Stimulated activated CD4-positive, alpha-beta T cell treated with anti-CD3 and anti-CD28 coated beads, Interleukin-2, amount 100 ng/mL, for 48 hours (primary cell): ENCODE measurements around the gene MYO5A.
"Not testable (repeated sequence)": the region's sequence is repeated elsewhere in the genome, so short reads cannot be mapped to it uniquely, and the experiment has no call there.

Experiments used
- DNase-seq, 2 donors: peaks; one replicate each; pipeline ENCODE4 v3.0.0-alpha.2; 2020

Gene MYO5A

DNA sequence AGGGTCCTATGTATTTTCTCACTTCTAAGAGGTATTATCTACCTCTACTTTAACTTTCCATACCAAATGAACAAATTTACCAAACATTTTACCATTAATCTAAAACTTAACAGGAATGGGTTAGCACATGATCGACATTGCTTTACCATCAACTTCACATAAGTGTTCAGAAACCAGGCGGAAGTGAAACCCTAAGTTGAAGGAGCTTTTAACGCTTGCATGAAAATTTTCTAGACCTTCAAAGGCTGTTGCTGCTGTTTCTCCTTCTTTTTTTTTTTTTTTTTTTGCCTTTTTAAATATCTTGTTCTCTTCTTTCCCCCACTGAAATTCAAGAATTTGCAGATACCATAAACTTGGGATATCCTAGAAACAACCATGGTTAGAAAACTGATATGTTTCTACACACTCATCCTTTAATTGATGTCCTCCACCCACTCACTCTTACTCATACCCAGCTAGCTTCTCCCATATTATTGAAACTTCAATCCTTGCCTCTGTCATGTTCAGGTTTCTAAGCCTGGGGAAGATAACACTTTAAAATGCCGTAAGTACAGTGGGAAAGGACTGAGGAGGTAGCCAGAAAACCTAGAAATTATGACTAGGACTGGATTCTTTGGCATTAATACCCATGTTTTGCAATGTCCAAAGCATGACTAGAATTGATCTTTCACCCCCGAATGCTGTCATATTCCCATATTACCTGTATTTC is 24.7 kb downstream of the MYO5A start:
- DNase-seq, result no peak

DNA sequence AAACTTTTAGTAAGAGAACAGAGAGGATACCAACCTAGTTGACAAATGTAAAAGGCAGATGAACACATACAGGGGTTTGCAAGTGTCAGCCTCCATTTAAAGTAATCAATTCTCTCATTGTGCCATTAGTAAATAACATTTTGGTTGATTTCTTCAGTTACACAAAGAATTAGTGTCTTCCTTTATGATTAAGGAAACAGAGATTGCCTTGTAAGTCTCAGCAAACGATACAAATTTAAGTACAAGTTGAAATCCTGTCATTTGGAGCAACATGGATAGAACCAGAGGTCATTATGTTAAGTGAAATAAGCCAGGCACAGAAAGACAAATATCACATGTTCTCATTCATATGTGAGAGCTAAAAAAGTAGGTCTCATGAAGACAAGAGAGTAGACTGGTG is 26.1 kb downstream of the MYO5A start:
- DNase-seq, result no peak

DNA sequence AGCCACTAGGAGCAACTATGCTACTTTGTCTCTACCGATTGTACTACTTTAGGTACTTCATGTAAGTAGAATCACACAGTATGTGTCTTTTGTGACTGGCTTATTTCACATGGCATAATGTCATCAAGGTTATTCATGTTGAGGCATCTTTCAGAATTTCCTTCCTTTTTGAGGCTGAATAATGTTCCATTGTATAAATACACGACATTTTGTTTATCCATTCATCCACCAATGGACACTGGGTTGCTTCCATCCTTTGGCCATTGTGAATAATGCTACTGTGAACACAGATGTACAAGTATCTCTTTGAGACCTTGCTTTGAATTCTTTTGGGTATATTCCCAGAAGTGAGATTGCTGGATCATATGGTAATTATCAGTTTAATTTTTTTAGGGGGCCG is 29.2 kb downstream of the MYO5A start:
- no peak for DNase-seq

DNA sequence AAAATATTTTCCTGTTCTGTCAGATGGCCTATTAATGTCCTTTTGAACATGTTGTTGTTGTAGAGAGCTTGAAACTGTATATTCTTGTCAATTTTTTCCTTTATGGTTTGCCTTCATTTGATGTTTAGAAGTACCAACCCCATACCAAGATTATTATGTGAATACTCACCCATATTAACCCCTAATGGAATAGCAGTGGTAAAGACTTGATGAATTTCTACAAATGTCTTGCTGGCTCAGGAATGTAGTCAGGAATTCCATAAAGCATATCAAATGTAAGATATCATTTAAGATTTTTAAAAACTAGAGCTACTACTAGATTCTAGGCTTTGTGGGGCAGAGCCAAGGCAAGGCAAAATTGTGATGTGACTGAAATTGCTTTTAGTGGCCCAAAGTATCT is 30.0 kb downstream of the MYO5A start:
- no peak for DNase-seq

DNA sequence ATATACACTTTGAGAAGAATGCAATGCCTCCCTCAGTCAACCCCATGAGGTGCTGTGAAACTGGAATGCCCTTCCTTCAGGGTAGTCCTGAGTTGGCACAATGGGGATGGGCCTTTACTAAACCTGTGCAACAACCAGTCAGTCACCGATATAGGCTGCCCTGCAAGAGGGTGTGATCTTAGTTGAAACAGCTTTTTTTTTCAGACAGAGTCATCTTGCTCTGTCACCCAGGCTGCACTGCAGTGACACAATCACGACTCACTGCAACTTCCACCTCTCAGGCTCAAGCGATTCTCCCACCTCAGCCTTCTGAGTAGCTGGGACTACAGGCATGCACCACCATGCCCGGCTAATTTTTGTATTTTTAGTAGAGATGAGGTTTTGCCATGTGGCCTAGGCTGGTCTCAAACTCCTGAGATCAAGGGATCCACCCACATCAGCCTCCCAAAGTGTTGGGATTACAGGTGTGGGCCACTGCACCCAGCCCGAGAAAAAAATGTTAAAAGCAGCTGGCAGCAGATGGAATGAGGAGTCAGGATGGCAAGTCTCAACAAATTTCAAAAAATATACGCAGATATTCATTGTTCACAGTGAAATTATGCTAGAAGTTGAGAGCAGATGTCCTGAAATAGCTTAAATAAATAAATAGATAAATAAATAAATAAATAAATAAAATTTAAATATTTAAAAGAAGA is 31.8 kb downstream of the MYO5A start:
- peak; percentile 36 to 43 for DNase-seq

DNA sequence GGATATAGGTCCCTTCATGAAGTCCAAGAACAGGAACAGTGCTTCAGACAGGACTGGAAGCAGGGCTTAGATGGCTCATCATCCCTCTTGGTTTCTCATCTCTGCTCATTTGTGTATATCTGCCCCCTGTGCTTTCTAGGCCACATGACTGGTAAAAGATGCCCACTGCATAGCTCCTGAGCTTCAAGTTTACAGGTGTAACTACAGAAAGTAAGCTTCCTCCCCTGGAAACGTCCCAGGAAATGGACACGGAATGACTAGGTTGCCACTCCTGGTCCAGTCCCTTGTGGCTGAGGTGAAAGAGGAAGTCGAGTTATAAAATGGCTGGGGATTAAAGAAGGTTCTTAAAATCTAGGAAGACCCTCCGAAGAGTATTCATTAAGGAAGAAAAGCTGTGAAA is 32.5 kb downstream of the MYO5A start:
- DNase-seq, result no peak

DNA sequence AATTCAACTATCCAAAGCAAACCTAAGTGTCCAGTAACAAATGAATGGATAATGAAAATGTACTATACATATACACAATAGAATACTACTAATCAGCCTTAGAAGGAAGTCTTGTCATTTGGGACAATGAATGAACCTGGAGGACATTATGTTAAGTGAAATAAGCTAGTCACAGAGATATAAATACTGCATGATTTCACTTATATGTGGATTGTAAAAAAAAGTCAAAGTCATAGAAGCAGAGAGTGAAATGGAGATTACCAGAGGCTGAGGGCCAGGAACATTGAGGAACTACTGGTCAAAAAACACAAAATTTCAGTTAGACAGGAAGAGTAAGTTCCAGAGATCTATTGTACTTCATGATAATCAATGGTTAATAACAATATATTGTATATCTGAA is 33.6 kb downstream of the MYO5A start:
- DNase-seq, result no peak

DNA sequence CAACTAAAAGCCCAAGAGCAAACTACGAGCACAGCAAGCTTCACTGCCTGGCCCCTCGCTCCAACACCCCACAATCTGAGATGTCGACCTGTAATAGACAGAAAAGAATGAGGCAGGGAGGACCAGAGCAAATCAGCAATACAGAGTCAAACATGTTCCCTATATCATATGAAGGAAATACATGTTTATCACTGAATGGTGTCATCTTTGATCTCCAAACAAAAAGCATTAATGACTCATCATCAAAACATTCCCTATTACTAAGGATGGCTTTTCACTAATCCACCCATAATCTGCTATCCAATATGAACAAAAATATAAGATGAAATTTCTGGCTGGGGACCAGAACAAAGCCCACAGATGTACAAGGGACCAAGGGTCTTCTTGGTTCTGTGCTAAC is 34.7 kb downstream of the MYO5A start:
- DNase-seq, result no peak

DNA sequence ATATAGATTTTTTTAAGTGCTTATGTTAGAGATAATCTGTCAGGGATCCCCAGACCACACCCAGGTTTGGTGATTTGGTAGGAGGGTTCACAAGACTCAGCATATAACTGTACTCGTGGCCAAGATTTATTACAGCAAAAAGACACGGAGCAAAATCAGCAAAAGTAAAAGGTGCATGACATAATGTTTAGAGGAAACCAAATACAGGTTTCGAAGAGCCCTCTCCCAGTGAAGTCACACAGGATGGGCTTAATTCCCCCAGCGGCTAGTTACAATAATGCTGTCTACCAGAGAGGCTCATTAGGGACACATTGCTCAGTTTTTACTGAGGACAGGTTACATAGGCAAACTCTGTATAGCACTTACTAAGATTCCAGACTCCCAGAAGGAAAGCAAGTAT is 36.5 kb downstream of the MYO5A start:
- no peak for DNase-seq

DNA sequence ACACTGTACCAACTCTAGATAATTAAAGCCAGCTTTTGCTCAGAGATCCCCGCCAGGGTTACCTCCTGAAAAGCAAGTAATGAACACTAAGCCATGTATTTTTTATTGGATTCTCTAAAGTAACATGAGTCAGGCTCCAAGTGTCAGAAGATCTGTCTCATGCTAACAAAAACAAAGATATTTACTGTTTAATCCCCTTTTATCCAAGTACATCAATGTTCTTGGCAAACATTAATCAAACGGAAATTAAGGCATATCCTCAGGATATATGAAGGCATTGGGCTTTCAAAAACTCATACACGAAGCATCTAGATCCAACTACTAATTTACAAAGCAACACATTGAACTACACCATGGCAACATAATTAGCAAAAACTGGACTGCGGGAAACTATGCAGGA is 37.2 kb downstream of the MYO5A start:
- DNase-seq, result no peak

DNA sequence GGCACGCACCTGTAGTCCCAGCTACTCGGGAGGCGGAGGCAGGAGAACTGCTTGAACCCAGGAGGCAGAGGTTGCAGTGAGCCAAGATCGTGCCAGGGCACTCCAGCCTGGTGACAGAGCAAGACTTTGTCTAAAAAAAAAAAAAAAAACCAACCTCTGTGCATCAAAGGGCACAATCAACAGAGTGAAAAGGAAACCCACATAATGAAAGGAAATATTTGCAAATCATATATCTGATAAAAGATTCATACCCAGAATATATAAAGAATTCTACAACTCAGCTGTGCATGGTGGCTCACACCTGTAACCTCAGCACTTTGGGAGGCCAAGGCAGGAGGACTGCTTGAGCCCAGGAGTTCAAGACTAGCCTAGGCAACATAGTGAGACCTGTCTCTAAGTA is 39.2 kb downstream of the MYO5A start:
- DNase-seq, result not testable (repeated sequence)

DNA sequence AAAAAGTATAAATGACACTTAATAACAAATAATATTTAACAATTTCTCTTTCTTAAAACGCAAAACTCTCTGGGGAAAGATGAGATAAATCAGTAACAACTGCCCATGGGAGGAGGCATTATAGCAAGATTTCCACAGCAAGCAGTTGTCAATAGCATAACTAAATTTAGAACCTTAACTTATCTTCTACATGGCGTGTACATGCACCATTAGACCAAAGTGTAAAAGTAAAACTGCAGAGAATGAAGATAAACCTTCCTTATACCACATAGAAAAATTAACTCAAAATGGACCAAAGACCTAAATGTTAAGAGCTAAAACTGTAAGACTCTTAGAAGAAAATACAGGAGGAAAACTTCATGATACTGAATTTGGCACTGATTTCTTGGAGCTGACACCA is 39.9 kb downstream of the MYO5A start:
- DNase-seq, result no peak

DNA sequence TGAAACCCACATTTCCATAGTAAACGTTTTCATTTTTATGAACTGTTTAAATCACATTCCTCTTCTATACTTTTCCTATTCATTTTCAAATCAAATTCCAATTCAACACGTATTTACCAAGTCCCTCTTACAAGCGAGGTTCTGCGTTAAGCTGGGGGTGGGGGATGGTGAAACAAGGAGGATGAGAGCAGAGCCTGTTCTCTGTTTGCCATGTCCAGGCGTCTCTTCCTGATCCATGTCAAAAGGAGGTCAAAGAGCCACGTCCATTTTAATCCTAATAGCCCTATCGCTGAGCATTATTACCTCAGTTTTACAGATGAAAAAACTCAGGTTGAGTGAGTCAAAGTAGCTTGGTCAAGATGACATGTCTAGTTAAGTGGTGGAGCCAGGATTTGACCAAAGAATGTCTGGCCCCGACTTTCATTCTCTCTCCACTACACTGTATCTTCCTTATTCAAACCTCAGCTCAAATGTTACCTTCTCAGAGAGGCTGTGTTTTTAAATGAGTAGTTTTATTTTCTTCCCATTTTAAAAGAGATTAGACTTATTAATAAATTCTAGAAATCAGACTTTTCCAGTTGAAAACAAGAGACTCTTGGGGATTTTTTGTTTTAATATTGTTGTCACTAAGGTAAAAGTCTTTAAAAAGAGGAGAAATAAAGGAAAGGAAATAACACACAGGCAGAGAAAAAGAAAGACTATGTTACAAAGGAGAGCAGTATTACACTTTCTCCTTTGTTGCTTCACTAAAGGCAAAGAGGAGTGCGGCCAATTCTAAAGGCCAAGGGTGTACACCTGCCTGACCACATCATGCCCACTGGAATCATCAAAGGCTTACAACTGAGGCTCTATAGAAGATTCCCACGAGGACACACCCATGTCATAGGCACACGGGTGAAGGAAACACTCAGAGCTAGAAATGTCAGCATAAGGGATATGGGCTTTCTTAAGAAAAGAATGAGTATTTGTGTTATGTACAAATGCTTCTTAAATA is 42.4 kb downstream of the MYO5A start:
- no peak for DNase-seq

DNA sequence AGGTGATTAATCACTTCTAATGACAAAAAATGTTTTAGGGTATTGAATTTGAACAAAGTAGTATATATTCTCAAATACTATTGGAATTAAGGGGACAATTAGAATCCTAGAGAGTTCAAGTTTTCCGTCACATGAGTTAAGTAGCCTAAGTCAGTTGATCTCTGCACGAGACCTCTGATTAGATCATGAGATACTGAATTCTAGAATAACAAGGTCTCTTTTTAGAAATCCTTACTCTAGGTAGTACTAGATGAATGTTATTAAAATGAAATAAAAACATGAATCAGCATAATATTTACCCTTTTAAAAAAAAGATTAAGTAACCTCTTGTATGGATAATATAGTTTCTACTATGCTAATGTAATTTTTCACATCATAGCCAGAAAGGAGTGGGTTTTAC is 43.4 kb downstream of the MYO5A start:
- DNase-seq, result no peak

DNA sequence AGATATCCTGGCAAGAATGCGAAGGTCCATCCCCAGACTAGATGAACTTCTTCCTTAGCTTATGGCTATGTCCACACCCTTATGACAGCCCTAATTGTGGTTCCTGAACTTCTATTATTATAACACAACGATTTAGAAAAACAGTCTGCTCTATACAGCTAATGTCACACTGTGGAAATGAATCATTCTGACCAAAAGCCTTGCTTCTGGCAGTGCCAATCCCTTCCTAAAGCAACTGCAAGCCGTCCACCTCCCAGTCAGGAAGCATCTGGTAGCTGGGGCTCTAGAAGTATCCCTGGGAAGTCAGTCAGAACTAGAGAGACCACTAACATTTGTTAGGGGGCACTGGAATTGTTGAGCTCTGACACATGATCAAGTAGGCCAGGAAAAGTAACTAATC is 45.0 kb downstream of the MYO5A start:
- DNase-seq, result no peak

DNA sequence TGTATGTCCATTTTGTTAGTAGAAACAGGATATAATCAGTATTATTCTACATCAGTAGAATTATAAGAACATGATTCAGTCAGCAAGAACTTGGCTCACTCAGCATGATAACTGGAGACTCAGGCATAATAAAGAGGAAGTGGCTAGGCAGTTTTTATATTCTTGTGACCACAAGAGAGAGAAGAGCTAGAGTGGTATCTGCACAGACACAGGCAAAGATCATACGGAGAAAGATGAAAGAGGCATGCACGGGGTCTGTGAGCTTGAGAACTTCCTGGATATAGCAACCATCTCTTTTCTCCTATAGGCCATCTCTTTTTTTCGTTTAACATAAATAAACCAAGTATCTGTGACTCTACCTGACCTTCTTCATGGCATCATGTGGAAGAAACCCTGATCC is 46.8 kb downstream of the MYO5A start:
- DNase-seq, result no peak

DNA sequence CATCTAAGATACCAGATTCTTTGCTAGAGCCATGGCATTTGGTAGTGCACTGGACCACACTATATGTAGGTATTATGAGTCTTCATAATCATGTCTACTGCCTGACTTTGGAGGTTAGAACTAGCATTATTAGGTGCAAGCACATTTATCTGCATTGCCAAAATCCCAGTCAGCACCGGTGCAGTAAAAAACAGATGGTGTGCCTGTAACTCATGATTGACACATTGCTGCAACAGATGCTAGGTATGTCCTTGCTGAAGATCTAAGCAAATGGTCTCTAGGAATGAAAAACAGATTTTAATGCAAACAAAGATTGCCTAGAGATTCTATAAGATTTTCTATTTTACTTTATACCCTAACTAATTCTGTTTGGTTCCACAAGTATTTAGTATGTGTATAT is 47.7 kb downstream of the MYO5A start:
- no peak for DNase-seq

DNA sequence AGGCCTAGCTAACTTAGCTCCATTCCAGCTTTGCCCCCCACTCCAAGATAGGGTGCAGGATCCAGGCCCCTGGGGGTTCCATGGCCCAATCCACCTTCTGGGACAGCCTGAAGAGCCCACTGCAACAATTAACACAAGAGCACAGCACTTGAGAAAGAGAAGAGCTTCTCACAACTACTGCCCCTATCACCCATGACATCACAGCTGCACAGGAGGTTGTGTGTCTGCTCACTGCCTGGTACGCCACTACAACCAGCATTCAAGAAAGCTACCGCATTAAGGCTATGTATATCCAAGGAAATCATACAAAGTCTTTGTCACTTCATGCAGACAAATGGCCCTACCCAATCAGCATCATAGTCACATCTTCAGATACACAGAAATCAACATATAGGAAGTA is 62.0 kb downstream of the MYO5A start:
- no peak for DNase-seq

DNA sequence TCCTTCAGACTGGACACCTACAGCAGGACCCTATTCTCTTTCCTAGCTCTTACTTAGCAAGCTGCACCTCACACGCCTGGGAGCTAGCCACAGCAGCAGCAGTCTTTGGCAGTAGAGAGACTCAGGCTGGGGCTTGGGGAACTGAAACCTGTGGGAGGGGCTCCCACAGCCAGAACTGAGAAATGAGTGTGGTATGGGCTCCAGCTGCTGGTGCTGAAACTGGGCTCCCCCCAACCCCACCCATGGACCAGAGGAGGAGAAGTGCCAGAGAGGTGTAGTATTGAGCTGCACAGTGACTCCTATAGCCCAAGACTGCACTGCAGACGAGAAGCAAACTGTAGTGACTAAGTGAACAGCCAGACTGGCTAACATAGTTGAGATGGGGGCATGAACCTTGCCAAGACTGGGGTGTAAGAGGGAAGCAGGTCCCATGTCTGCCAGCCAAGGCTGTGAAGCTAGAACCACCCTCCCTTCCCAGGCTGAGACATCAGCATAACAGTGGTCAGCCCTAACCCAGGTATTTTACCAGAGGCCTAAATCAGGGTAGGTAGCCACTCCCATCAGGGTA is 62.5 kb downstream of the MYO5A start:
- peak; percentile 37 to 38 for DNase-seq

DNA sequence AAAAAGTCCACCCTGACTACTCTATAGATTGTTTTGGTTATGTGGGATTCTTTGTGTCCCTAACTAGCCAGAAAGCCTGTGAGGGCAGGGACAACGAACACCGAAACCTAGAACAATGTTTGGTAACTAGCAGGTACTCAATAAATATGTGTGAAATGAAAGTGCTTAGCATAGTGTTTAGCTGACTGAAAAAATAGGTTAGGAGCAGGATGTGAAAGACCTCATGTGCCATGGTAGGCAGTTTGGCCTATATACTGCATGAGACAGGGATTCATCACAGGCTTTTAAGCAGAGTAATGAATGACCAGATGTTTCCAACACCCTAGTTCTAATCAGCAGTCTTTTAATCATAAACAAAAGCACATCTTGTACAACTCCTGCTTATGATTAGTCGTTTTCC is 64.2 kb downstream of the MYO5A start:
- DNase-seq, result no peak

DNA sequence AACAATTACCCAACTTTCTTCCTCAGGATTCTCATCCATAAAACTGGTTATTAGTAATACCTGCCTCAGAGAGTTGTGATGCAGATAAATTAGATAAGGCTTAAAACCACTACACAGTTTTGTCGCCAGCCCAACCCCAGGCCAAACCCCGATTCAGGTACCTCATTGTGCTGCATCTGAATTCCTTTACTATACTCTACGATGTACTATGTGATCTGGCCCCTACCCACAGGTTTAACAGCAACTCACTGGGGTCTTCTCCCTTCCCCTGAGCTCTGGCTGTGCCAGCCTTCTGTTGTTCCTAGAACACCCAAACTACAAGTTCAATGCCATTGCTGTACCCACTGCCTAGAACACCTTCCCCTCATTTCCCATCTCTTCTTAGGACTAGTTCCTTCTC is 64.6 kb downstream of the MYO5A start:
- no peak for DNase-seq

DNA sequence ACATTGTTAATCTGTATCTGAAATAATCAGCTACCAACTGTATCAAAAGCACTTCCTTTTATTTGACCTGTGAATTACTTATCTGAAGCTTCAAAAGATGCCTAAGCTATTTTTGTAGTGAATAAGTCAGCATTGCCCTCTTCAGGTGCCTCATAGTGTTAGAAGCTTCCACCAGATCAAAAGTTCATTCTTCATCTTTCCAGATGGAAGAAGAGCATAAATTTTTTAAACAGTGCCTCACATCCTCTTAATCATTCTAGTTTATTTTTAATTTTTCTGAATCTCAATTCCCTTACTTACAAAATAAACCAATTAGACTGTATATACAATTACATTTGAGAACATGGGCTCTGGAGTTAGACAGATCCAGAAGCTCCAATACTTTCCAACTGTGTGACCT is 65.0 kb downstream of the MYO5A start:
- no peak for DNase-seq

DNA sequence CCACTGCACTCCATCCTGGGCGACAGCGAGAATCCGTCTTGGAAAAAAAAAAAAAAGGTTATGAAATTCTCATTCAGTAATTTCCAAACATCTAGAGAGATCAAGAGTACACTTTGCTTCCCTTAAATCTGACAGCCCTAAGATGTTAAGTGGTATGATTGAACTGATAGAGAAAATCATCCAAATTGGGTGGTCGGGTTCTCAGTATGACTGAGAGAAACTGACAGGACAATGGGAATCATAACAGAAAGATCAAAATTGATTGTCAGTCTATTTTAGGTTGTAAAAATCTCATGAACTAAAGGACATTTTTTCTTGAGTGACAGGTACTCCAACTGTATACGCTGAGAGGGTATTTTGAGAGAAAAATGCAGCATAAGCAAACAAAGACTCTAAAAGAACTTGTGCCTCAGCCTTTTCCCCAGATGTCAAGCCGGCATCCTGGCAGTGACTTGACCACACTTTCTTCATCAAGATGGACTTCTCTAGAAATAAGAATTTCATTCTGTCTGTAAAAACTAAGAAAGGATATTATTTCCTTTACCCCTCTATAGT is 65.8 kb downstream of the MYO5A start:
- no peak for DNase-seq
